GM18511 (cell line): ENCODE data around the gene LTA4H.
A peak's percentile ranks its signal among the peaks of the same experiment; 100 is the strongest.
"Not testable (repeated sequence)": the region's sequence is repeated elsewhere in the genome, so short reads cannot be mapped to it uniquely, and the experiment has no call there.

Experiments used
- ATAC-seq: cut with Tn5 transposase; IDR thresholded peaks from one replicate; pipeline ENCODE4 v1.9.1; 2021; ENCODE audit warnings: mild to moderate bottlenecking, moderate library complexity; ENCODE audit not compliant: unreplicated experiment

Gene LTA4H

GRCh38 chr12:96035283-96036236, at the start of gene LTA4H:
Gene LTA4H, minus strand, starts transcription at chr12:96035587. Its CDS starts 68 bp downstream, at chr12:96035519.
- peak; percentile 93 for ATAC-seq

- no peak for ATAC-seq
Observed at GRCh38 chr12:96084624-96085023, 49.2 kb upstream of the LTA4H start.

- ATAC-seq, result no peak
Observed at GRCh38 chr12:96083020-96083719, 47.8 kb upstream of the LTA4H start.

- no peak for ATAC-seq
Observed at GRCh38 chr12:96081596-96081995, 46.2 kb upstream of the LTA4H start.

GRCh38 chr12:96078231-96079135, 43.1 kb upstream of the LTA4H start:
- ATAC-seq, result no peak

GRCh38 chr12:96077081-96077480, 41.7 kb upstream of the LTA4H start:
- ATAC-seq, result no peak

GRCh38 chr12:96075560-96075959, 40.2 kb upstream of the LTA4H start:
- ATAC-seq, result no peak

GRCh38 chr12:96073346-96074330, 38.3 kb upstream of the LTA4H start:
- no peak for ATAC-seq

- ATAC-seq, result peak; percentile 62
Observed at GRCh38 chr12:96070670-96071279, 35.4 kb upstream of the LTA4H start.

GRCh38 chr12:96069511-96070231, 34.3 kb upstream of the LTA4H start:
- ATAC-seq, result no peak

- no peak for ATAC-seq
Observed at GRCh38 chr12:96068636-96069035, 33.2 kb upstream of the LTA4H start.

GRCh38 chr12:96068111-96068510, 32.7 kb upstream of the LTA4H start:
- no peak for ATAC-seq

- ATAC-seq, result not testable (repeated sequence)
Observed at GRCh38 chr12:96065776-96066175, 30.4 kb upstream of the LTA4H start.

- ATAC-seq, result no peak
Observed at GRCh38 chr12:96064966-96065365, 29.6 kb upstream of the LTA4H start.

GRCh38 chr12:96064271-96064670, 28.9 kb upstream of the LTA4H start:
- ATAC-seq, result no peak

- no peak for ATAC-seq
Observed at GRCh38 chr12:96063046-96063445, 27.7 kb upstream of the LTA4H start.

- ATAC-seq, result peak; percentile 89
Observed at GRCh38 chr12:96061864-96062453, 26.6 kb upstream of the LTA4H start.

GRCh38 chr12:96061323-96061722, 25.9 kb upstream of the LTA4H start:
- ATAC-seq, result no peak
